HG03521 (cell line): ENCODE results near the gene HDHD3.

Experiments
- ATAC-seq: cut with Tn5 transposase; IDR thresholded peaks from one replicate; pipeline ENCODE4 v1.9.1; 2021; ENCODE audit warnings: mild to moderate bottlenecking, moderate library complexity; ENCODE audit not compliant: unreplicated experiment

Gene HDHD3

GRCh38 chr9:113340011-113340699 is 36.6 kb downstream of the HDHD3 start, which contains the start of gene WDR31:
Gene WDR31, minus strand, starts transcription at chr9:113340275. Its CDS starts 8,253 bp downstream, at chr9:113332022.
- ATAC-seq: peak; percentile 98

GRCh38 chr9:113337714-113338113 is 39.1 kb downstream of the HDHD3 start:
- ATAC-seq: no peak

- ATAC-seq: no peak
Observed at GRCh38 chr9:113331780-113332179, 45.0 kb downstream of the HDHD3 start.

GRCh38 chr9:113328045-113328782 is 48.6 kb downstream of the HDHD3 start:
- no peak for ATAC-seq

GRCh38 chr9:113326230-113326629 is 50.6 kb downstream of the HDHD3 start:
- no peak for ATAC-seq
